ENCODE results near the gene CNGA2.

CNGA2 gene

GRCh38 chrX:151722241-151722846 lies 12.2 kb upstream of the CNGA2 start:
- no peaks in the 10 kb centered on the region for H3K9me3 ChIP-seq (ENCODE audit: insufficient read depth, low read length)
- H3K79me2 ChIP-seq (ENCODE audit: insufficient read depth, low read length), result no peaks in the 10 kb centered on the region
- H4K20me1 ChIP-seq (ENCODE audit: low read depth, low read length), result no peaks in the 10 kb centered on the region
- H3K9me2 ChIP-seq (replicated peaks; ENCODE audit: insufficient read depth, low read length), result no peaks in the 10 kb centered on the region
- H2AFZ ChIP-seq (ENCODE audit: low read depth, low read length, severe bottlenecking), result no peak overlapping the region
- H3K4me3 ChIP-seq (ENCODE audit: insufficient read depth, low read length, poor library complexity, severe bottlenecking), result no peak overlapping the region
- no peak overlapping the region for H3K27ac ChIP-seq (ENCODE audit: low read depth, low read length)
- H3K4me2 ChIP-seq (ENCODE audit: low read depth, low read length, poor library complexity, severe bottlenecking), result no peak overlapping the region
- H3K27me3 ChIP-seq (ENCODE audit: low read length), result no peaks in the 10 kb centered on the region
- TF ChIP-seq CTCF (IDR thresholded peaks at IDR 0.05; ENCODE audit: insufficient read depth, low read length, poor library complexity, severe bottlenecking) (no peak), EZH2phosphoT487 (conservative IDR thresholded peaks at IDR 0.05; ENCODE audit: low read length) (no peak)
- H3K36me3 ChIP-seq (ENCODE audit: low read length), result no peaks in the 10 kb centered on the region
- no peaks in the 10 kb centered on the region for H3F3A ChIP-seq (ENCODE audit: insufficient read depth)
- no peak overlapping the region for H3K9ac ChIP-seq (ENCODE audit: low read length)

GRCh38 chrX:151723156-151723760 lies 11.3 kb upstream of the CNGA2 start:
- H3K79me2 ChIP-seq (ENCODE audit: insufficient read depth, low read length), result no peaks in the 10 kb centered on the region
- no peaks in the 10 kb centered on the region for H3F3A ChIP-seq (ENCODE audit: insufficient read depth)
- H2AFZ ChIP-seq (ENCODE audit: low read depth, low read length, severe bottlenecking), result no peak overlapping the region
- no peak overlapping the region for H3K9ac ChIP-seq (ENCODE audit: low read length)
- H3K9me2 ChIP-seq (replicated peaks; ENCODE audit: insufficient read depth, low read length), result no peaks in the 10 kb centered on the region
- TF ChIP-seq EZH2phosphoT487 (conservative IDR thresholded peaks at IDR 0.05; ENCODE audit: low read length) (no peak), CTCF (IDR thresholded peaks at IDR 0.05; ENCODE audit: insufficient read depth, low read length, poor library complexity, severe bottlenecking) (no peak)
- H3K27me3 ChIP-seq (ENCODE audit: low read length), result no peaks in the 10 kb centered on the region
- no peaks in the 10 kb centered on the region for H3K9me3 ChIP-seq (ENCODE audit: insufficient read depth, low read length)
- no peaks in the 10 kb centered on the region for H4K20me1 ChIP-seq (ENCODE audit: low read depth, low read length)
- H3K4me3 ChIP-seq (ENCODE audit: insufficient read depth, low read length, poor library complexity, severe bottlenecking), result no peak overlapping the region
- no peak overlapping the region for H3K4me2 ChIP-seq (ENCODE audit: low read depth, low read length, poor library complexity, severe bottlenecking)
- no peak overlapping the region for H3K27ac ChIP-seq (ENCODE audit: low read depth, low read length)
- H3K36me3 ChIP-seq (ENCODE audit: low read length), result no peaks in the 10 kb centered on the region

- Histone ChIP-seq H3K4me2 (ENCODE audit: low read depth, low read length, poor library complexity, severe bottlenecking) (no peak overlapping the region), H3K79me2 (ENCODE audit: insufficient read depth, low read length) (no peaks in the 10 kb centered on the region), H3K9me3 (ENCODE audit: insufficient read depth, low read length) (no peaks in the 10 kb centered on the region), H2AFZ (ENCODE audit: low read depth, low read length, severe bottlenecking) (no peak overlapping the region), H3K27ac (ENCODE audit: low read depth, low read length) (no peak overlapping the region), H3K9ac (ENCODE audit: low read length) (no peak overlapping the region), H3K36me3 (ENCODE audit: low read length) (no peaks in the 10 kb centered on the region), H3F3A (ENCODE audit: insufficient read depth) (no peaks in the 10 kb centered on the region), H3K9me2 (replicated peaks; ENCODE audit: insufficient read depth, low read length) (no peaks in the 10 kb centered on the region), H3K27me3 (ENCODE audit: low read length) (no peaks in the 10 kb centered on the region), H4K20me1 (ENCODE audit: low read depth, low read length) (no peaks in the 10 kb centered on the region), H3K4me3 (ENCODE audit: insufficient read depth, low read length, poor library complexity, severe bottlenecking) (no peak overlapping the region)
- no peak for TF ChIP-seq EZH2phosphoT487 (conservative IDR thresholded peaks at IDR 0.05; ENCODE audit: low read length)
- no peak for TF ChIP-seq CTCF (IDR thresholded peaks at IDR 0.05; ENCODE audit: insufficient read depth, low read length, poor library complexity, severe bottlenecking)
Observed at GRCh38 chrX:151724563-151725337, 9.8 kb upstream of the CNGA2 start.
